Astrocyte (in vitro differentiated cells and primary cell): Measurements from ENCODE around the gene GRK3.
"Not testable (repeated sequence)": the region's sequence is repeated elsewhere in the genome, so short reads cannot be mapped to it uniquely, and the experiment has no call there.

Experiments used
- CTCF ChIP-seq: IDR thresholded peaks from 2 replicates; pipeline ENCODE4 v1.5.1; 2011; ENCODE audit warnings: low read depth, mild to moderate bottlenecking, inconsistent platforms, low read length, moderate library complexity; ENCODE audit not compliant: insufficient read depth
- EZH2 ChIP-seq: IDR thresholded peaks from 2 replicates; pipeline ENCODE4 v1.6.1; 2012; ENCODE audit warnings: mild to moderate bottlenecking, low read length, inconsistent platforms; ENCODE audit not compliant: insufficient read depth

GRCh38 chr22:25561927-25562326 lies 2.5 kb upstream of the GRK3 start:
- TF ChIP-seq CTCF, EZH2: not testable (repeated sequence)
